Fibroblast of pulmonary artery (primary cell): ENCODE data around the gene NR2E1.
A peak's percentile ranks its signal among the peaks of the same experiment; 100 is the strongest.

Source experiments
- DNase-seq: peaks from one replicate; pipeline ENCODE4 v3.0.0-alpha.2; 2010; ENCODE audit warnings: low read depth
- H3K4me3 ChIP-seq: replicated peaks from 2 replicates; pipeline ENCODE4 v1.5.1; 2011; ENCODE audit warnings: low read depth, mild to moderate bottlenecking, control low read depth, low read length, moderate library complexity
- CTCF ChIP-seq: IDR thresholded peaks from 2 replicates; pipeline ENCODE4 v1.5.1; 2011; ENCODE audit warnings: mild to moderate bottlenecking, control low read depth, low read length, inconsistent platforms; ENCODE audit errors: missing control alignments

Gene NR2E1

GRCh38 chr6:108198761-108199498 lies 33.1 kb downstream of the NR2E1 start:
- no peak overlapping the region for H3K4me3 ChIP-seq
- TF ChIP-seq CTCF = no peak
- no peak for DNase-seq

- no peak overlapping the region for H3K4me3 ChIP-seq
- TF ChIP-seq CTCF = no peak
- no peak for DNase-seq
Measured at GRCh38 chr6:108200186-108200585, 34.4 kb downstream of the NR2E1 start.

- DNase-seq = peak; percentile 8
Measured at GRCh38 chr6:108200631-108201030, 34.8 kb downstream of the NR2E1 start.

GRCh38 chr6:108203189-108204112 lies 37.6 kb downstream of the NR2E1 start:
- TF ChIP-seq CTCF = no peak
- no peak for DNase-seq
- no peak overlapping the region for H3K4me3 ChIP-seq

More at GRCh38 chr6:108200631-108201030, 34.8 kb downstream of the NR2E1 start:
- no peak overlapping the region for H3K4me3 ChIP-seq
- TF ChIP-seq CTCF = no peak

GRCh38 chr6:108207013-108207412 lies 41.2 kb downstream of the NR2E1 start:
- no peak for DNase-seq
- TF ChIP-seq CTCF = no peak
- no peak overlapping the region for H3K4me3 ChIP-seq

- TF ChIP-seq CTCF = no peak
- H3K4me3 ChIP-seq = no peak overlapping the region
- DNase-seq = no peak
Measured at GRCh38 chr6:108209738-108210137, 43.9 kb downstream of the NR2E1 start.
